Activated naive CD4-positive, alpha-beta T cell treated with Interleukin-2 at 50 U/mL for 16 hours (primary cell): ENCODE results near the gene C12orf56.
"Not testable (repeated sequence)": the region's sequence is repeated elsewhere in the genome, so short reads cannot be mapped to it uniquely, and the experiment has no call there.

ENCODE experiments used
- DNase-seq: peaks from one replicate; pipeline ENCODE4 v3.0.0-alpha.2; 2020

C12orf56 gene

DNA sequence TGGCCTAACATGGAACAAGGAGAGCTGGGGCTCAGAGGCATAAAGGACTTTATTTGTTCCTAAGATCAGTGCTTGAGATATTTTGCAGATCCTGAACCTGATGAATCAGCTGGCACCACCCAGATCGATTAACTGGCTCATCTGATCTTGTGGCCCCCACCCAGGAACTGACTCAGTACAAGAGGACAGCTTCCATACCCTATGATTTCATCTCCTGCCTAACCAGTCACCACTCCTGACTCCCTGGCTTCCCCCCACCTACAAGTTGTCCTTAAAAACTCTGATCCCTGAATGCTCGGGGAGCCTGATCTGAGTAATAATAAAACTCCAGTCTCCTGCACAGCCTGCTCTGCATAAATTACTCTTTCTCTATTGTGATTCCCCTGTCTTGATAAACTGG is 5.1 kb downstream of the C12orf56 start:
- DNase-seq: peak; percentile 37

DNA sequence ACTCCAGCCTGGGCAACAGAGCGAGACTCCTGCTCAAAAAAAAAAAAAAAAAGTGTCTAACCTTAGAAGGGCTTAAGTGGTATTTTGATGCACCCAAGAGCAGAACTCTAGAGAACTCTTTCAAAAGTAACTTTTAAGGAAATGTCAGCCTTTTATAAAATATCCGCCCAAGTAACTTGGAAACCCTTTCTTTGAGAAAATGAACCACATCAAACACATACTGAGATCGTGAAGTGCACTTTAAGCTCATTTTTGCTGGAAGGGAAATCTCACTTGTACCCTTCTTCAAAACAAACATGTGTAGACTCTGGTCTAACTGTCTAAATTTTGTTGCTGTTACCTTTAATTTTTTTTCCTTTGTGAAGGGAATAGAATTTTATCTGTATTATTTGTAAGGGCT is 5.5 kb downstream of the C12orf56 start:
- DNase-seq: no peak

DNA sequence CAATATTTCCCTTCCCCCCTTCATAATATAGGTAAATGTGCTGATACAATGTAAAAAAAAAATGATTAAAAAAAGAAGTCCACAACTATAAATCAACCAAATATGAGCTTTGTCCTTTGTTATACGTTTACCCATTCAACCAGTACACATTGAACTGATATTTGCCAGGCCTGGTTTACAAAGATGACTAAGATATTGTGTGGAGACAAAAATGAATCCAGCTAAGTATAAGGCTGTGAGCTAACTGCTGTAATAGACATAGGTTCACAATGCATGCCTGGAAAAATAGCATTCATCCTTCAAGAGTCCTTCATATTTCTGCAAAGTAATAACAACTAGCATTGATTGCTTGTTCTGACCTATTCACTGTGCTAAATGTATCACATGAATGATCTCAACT is 6.9 kb downstream of the C12orf56 start:
- no peak for DNase-seq

DNA sequence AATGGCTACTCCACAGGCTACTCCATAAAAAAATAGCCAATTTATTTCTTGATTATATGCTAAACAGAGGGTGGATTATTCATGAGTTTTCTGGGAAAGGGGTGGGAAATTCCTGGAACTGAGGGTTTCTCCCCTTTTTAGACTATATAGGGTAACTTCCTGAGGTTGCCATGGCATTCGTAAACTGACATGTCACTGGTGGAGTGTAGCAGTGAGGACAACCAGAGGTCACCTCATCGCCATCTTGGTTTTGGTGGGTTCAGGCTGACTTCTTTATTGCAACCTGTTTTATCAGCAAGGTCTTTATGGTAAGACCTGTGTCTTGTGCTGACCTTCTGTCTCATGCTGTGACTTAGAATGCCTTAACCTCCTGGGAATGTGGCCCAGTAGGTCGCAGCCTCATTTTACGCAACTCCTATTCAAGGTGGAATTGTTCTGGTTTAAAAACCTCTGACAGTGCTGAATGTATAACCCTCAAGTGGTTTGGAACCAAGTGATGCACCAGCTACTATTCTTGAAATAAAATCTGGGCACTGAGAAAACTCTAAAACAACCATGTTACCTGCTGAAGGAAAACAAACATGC is 27.7 kb downstream of the C12orf56 start:
- DNase-seq: no peak

DNA sequence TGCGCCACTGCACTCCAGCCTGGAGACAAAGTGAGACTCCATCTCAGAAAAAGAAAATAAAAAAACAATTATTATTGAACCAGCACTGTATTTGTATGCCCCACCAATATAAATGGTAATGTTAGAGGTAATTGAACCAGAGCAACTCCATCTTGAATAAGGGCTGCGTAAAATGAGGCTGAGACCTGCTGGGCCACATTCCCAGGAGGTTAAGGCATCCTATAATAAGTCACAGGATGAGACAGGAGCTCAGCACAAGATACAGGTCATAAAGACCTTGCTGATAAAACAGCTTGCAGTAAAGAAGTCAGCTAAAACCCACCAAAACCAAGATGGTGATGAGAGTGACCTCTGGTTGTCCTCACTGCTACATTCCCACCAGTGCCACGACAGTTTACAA is 29.4 kb downstream of the C12orf56 start:
- not testable (repeated sequence) for DNase-seq

DNA sequence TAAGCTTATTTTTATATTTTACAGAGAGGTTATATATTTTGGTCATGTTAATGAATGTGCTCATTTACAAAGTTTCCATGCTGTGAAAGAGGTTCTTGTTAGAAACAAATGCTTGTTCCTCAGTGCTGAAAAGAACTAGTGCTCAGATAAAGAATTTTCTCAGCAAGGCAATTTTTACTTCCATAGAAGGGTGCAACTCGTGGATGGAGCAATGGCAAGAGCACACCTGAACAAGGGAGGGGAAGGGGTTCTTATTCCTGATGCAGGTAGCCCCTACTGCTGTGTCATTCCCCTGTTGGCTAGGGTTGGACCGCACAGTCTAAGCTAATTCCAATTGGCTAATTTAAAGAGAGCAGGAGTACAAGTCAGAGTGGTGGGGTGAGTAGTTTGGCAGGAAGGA is 34.3 kb downstream of the C12orf56 start:
- not testable (repeated sequence) for DNase-seq

DNA sequence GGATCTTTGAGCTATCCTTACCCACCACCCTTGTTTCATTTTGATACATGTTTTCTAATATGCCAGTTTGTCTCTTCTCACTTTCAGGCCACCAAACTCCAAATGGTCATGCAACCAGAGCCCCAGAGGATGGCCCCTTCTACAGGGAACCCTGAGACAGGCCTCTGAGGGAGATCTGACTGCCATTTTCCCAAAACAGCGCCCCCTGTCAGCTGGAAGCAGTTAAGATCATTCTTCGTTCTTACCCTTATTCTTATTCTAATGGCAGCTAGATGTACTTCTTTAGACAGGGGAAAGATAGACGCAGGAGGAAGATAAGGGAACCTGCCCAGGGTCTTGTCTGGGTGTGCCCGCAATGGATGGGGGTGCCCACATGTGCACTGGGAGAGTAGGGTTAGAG is 38.4 kb downstream of the C12orf56 start:
- DNase-seq: no peak

DNA sequence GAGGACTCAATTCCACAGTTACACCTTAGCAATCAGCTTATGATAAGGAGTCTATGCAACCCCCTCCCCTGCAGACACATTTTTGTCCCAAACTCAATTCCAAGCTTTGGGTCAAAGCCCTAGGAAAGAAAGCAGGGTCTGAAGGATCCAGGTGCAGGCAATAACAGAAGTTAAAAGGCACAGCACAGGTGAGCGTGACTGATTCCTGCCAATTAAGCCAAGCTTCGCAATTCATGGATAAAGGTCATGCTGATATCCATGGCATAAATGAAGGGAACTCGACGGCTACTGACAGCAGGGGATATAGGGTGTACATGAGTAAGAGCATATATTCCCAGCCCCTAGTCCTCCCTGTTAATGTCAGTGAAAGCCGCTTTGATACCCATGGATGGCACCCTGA is 39.3 kb downstream of the C12orf56 start:
- no peak for DNase-seq

DNA sequence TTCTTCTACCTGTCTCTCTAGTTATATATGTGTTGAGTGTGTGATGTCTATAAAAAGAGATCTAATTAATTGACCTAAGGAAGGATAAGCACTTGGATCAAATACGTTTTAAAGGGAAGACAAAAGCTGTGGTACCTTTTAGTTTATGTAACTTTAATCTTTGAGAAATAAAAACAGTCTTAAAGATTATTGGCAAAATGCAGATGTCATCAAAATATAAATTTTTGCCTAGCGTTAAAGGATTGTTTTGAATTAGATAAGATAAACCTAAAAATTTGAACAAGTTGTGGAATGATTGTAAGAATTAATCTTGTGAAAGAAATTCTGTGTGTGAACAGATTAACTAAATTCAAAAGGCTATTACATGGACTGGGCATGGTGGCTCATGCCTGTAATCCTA is 42.9 kb downstream of the C12orf56 start:
- DNase-seq: no peak

DNA sequence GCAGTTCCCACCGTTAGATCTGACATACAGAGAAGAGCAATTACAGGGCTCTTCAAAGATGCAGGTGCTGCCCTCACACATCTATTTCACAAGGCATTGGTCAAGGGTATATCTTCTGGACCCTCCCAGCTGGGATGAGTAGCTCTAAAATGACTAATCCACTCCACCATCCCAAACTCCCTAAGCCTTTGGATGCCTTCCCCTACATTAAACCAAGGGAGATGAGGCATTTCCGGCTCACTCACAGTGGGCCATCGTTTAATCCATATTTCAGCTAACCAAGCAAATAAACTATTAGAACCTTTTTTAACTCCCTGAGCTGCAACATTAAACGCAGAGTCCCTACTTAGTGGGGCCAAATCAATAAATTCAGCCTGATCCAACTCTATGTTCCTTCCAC is 45.9 kb downstream of the C12orf56 start:
- not testable (repeated sequence) for DNase-seq

DNA sequence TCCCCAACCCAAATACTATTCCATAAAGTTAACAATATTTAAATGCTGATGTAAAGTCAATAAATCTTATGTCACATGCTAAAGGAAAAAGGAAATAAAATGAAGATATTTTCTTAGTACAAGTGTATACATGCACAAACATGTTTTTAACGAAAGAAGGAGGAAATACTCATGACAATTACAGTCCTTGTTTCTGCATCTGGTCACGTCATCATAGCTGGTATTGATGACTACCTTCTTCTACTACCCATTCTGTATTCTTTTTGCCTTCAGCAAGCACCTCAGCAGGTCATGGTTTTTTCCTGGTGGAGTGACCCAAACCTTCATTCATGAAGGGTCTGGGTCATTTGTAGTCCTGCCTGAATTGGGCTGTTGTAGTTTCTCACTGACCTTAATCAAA is 50.0 kb downstream of the C12orf56 start:
- not testable (repeated sequence) for DNase-seq

DNA sequence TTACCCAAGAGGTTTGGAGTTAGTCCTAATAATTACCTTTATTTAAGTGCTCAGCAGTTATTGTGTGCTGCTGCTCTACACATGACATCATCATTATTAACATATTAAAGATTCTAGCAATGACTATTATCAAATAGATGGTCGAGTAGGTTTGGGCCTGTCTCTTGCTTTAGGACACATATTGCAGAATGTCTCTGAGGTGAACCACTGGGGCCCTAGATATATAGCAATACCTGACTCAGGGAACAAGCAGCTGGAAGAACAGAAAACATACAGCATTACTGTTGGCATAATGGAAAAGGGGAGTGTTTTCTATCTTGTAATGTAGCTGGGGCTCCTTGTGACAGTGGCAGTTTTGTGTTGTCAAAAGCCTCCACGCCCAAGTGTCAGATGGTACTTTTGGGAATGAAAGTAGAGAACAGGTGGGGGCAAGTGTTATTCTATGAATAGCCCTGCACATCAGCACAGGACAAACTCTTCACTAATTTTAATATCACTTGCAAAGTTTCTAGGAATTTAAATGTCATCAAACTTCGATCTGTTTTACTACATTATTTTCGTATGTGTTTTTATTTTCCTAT is 54.6 kb downstream of the C12orf56 start:
- no peak for DNase-seq

DNA sequence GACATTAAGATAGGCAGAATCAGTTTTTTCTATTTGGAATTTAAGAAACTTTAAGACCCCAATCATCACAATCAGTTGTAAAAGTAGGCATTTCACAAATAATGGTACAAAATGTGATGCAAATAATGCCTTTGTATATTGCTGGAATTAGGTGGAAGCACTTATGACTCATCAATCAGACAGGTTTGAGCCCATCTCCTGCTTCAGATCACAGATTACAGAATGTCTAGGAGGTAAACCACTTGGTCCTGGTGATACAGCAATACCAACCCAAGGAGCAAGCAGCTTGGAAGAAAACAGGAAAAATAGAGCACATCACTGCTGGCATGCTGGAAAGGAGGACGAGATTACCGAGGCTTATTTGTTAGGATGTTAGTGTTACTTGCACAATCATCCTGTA is 57.6 kb downstream of the C12orf56 start:
- no peak for DNase-seq

DNA sequence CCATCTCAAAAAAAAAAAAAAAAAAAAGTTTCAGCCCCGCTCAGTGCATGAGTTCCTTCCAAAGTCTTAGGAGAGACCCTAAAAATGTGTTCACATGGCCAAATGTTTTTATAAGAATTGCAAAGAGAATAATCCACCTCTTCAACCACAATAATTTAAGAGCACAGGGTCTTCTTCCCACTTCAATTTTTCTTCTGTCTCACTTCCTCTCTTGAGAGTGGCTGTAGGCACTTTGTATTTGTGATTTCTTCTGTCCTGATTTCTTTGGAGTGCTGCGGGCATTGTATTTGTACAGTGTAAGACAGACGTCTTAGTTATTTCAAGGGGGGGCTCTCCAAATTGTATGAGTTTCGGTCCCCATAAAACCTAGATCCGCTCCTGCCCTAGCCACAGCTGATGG is 58.3 kb downstream of the C12orf56 start:
- no peak for DNase-seq

DNA sequence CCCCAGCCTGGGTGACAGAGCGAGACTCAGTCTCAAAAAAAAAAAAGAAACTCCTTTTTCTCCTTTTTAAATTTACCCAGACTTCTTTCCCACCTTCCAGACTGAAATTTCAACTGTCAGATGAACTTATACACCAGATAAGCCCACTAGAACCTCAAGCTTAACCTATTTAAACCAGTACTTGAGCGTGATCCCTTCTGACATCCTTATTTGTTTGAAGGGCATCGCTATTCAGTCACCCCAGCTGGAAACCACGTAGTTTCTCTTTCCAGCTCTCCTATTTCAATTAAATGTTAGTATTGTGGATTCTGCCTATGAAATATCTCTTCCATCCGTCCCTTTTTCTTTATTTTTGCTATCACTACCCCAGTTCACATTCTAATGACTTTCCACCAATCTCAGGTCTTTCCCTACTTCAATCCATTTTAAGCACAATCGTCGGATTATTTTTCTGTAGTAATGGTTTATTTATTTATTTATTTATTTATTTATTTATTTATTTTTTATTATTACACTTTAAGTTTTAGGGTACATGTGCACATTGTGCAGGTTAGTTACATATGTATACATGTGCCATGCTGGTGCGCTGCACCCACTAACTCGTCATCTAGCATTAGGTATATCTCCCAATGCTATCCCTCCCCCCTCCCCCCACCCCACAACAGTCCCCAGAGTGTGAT is 61.4 kb downstream of the C12orf56 start:
- not testable (repeated sequence) for DNase-seq

DNA sequence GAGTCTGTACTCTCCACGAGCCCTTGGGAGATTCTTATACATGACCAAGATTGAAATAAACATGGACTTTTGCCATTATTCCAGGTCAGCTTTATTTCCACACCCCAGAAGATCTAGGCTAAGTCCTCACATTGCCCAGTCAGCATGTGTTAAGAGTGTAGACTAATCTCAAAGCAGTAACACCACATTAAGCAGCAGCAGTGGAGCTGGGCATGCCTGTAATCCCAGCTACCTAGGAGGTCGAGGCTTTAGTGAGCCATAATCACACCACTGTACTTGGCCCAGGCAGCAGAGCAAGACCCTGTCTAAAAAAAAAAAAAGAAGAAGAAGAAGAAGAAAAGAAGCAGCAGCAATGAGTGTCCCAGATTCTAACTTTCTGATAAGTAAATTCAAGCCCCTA is 65.5 kb downstream of the C12orf56 start:
- DNase-seq: no peak

DNA sequence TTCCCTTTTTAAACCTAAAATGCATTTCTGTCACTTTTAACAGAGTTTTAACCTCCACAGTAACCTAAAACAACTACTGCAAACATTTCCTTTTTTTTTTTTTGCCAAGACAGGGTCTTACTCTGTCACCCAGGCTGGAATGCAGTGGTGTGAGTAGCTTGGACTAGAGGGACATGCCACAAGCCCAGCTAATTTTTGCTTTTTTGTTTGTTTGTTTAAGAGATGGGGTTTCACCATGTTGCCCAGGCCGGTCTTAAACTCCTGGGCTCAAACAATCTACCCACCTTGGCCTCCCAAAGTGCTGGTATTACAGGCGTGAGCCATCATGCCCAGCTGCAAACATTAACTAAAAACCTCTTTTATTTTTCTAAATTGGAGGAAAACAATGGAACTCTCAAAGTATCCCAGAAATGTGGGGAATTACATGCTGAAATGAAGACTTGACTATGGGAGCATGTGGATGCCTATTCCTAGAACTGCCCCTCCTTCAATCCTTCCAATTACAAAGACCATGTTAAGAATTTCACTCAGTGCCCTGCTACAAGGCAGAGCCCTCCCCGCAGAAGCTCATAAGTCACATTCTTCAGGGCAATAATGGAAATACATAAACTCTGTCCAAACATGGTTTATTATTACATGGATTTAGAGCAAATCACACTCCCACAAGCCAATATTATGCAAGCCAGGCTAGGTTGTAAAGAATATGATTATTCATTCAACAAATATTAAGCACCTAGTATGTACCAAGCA is 66.9 kb downstream of the C12orf56 start:
- no peak for DNase-seq

DNA sequence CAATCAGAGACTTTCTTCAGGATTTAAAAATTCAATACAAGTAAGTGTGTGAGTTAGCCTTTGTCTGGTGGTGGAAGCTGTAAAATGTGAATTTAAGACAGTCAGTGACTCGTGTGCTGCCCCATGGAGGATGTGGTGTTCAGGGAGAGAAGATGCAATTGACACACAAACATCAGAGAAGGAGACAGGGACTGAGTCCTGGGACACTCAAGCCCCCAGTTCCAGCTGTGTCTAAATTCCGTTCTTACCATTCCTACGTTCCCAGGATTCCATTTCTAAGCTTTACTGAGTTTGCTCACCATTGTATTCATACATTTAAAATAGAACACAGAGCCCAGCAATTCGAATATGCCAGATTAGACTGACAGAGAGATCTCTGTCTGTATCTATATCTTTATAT is 67.6 kb downstream of the C12orf56 start:
- no peak for DNase-seq

DNA sequence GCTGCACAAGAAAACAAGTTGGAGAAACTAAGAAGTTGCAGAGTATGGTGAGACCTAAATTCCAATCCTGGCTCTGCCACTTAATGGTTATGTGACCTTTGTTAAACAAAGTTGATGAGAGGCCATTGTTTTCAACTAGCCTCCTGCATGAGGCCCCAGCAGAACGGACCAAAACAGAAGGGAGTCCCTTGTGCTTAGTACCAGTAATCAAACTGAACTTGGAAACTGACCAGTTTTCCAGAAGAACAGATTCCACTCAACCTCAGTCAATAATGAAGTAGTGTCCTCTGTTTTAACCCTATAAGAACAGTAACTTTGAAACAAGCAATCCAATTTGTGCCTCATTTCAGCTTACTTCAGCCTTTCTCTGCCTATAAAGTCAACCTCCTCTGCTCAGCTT is 69.9 kb downstream of the C12orf56 start:
- no peak for DNase-seq

DNA sequence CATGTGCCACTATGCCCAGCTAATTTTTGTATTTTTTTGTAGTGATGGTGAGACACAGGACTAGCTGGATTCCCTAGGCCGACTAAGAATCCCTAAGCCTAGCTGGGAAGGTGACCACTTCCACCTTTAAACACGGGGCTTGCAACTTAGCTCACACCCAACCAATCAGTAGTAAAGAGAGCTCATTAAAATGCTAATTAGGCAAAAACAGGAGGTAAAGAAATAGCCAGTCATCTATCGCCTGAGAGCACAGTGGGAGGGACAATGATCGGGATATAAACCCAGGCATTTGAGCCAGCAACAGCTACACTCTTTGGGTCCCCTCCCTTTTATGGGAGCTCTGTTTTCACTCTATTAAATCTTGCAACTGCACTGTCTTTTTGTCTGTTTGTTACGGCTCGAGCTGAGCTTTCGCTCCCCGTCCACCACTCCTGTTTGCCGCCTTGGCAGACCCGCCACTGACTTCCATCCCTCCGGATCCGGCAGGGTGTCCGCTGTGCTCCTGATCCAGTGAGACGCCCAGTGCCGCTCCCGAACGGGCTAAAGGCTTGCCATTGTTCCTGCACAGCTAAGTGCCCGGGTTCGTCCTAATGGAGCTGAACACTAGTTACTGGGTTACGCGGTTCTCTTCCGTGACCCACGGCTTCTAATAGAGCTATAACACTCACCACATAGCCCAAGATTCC is 70.9 kb downstream of the C12orf56 start:
- not testable (repeated sequence) for DNase-seq

DNA sequence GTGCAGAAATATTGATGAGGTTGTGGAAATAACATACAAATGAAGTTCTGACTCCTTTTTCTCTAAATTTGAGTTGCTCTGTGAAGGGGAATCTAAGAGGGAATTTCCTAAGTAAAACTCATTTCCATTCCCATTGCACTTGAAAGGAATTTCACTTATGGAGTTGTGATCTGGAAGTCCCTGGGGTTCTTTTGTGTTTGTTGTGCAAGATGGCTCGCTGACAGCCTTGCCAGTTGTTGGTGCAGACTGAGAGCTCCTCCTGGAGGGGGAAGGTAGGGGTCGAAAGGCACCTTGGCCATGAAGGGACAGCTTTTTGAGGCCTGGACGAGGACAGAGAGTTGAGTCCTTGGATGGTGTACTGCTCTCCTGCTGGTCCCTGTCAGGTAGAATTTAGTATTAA is 72.0 kb downstream of the C12orf56 start:
- DNase-seq: no peak

DNA sequence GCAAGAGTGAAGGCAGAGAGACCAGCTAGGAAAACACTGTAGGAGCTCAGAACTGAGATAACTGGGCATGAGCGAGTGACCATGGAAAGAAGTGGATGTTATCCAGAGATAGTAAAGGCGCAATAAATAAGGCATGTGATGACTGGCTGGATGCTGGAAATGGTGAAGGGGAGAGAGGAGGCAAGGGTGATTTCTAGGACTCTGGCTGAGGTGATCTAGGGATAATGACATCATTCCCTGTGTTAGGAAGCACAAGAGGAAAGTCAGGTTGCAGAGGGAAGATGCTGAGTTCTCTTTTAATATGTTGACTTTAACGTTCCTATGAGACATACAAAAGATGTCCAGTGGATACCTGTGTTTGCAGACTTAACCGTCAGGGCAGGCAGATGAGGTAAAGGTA is 78.7 kb downstream of the C12orf56 start:
- no peak for DNase-seq

DNA sequence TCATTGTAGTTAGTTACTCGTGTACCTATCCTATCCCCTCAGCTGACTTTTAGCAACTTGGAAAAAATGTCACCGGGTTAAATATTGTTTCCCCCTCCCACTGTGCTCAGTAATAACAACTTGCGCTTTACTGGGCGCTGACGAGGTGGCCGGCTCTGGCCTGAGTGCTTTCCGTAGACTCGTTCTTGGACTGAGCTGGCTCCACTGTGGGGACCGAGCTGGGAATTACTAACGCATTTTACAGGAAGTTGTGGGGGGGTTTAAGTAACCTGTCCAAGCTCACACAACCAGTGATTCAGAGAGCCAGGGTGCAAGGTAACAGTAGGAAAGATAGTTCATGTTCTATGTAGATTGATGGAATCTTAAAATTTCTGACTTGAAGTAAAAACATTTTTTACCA is 86.0 kb downstream of the C12orf56 start:
- no peak for DNase-seq
